Uterus (tissue), 2 donors: ENCODE data around the gene TYW5.

Experiments
- POLR2A ChIP-seq, 2 donors: fragments of 450-650 bp; IDR thresholded peaks; one replicate each; pipeline ENCODE4 v1.6.1; 2016; ENCODE audit warnings: antibody characterized with exemption in 2 of 2, mild to moderate bottlenecking in 1 of 2, moderate library complexity in 1 of 2
- TF ChIP-seq, protein P1 (sequence below), 4 experiments: fragments of 200-600 bp in 2 of 4; fragments of 450-650 bp in 2 of 4; sonication (generic) in 2 of 4; IDR thresholded peaks; one replicate each; pipeline ENCODE4 v1.5.1; 2016 to 2019; ENCODE audit warnings: antibody characterized with exemption in 4 of 4, mild to moderate bottlenecking in 2 of 4, moderate library complexity in 1 of 4

DNA sequence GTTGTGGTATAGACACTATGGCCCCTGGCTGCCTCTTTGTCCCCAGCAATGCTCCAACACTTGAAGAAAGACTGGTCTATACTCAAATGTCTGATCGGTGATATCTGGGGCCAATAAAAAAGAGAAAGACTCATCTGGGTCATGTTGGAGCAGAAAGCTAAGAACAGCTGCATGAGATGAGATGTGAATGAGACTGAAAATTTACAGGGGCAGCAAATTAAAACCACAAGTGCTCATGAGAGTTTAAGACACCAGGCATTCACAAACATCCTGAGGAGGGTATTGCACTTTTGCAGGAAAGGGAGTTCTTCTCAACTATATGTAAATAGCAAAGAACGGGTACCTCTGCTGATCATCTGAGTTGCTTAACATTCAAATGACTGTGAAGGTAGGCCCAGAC lies 36.4 kb upstream of the TYW5 start:
- TF ChIP-seq, protein P1, sequence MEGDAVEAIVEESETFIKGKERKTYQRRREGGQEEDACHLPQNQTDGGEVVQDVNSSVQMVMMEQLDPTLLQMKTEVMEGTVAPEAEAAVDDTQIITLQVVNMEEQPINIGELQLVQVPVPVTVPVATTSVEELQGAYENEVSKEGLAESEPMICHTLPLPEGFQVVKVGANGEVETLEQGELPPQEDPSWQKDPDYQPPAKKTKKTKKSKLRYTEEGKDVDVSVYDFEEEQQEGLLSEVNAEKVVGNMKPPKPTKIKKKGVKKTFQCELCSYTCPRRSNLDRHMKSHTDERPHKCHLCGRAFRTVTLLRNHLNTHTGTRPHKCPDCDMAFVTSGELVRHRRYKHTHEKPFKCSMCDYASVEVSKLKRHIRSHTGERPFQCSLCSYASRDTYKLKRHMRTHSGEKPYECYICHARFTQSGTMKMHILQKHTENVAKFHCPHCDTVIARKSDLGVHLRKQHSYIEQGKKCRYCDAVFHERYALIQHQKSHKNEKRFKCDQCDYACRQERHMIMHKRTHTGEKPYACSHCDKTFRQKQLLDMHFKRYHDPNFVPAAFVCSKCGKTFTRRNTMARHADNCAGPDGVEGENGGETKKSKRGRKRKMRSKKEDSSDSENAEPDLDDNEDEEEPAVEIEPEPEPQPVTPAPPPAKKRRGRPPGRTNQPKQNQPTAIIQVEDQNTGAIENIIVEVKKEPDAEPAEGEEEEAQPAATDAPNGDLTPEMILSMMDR (IDR thresholded peaks at IDR 0.05) = no peak
- TF ChIP-seq POLR2A (IDR thresholded peaks at IDR 0.05) = no peak
